Cardiac muscle cell (in vitro differentiated cells and primary cell): ENCODE measurements around the gene SBF2. TPM values are rescaled to one million over a fixed set of nuclear protein-coding genes. Genes with fewer than 3 reads are reported as not detected.
"Not testable (repeated sequence)": the region's sequence is repeated elsewhere in the genome, so short reads cannot be mapped to it uniquely, and the experiment has no call there.

ENCODE experiments used
- DNase-seq, 2 donors: peaks; one replicate each; pipeline versions ENCODE4 v3.0.0 to v3.0.0-alpha.2; 2010 to 2017; ENCODE audit warnings: low read depth in 1 of 2, low spot score in 1 of 2
- H3K27ac ChIP-seq: fragments of 200-600 bp; sonication (generic); 2 replicates; pipeline ENCODE4 v1.5.1; 2016
- H3K27me3 ChIP-seq: fragments of 200-600 bp; sonication (generic); 2 replicates; pipeline ENCODE4 v1.6.0; 2016; ENCODE audit warnings: control low read depth
- H3K36me3 ChIP-seq: fragments of 200-600 bp; sonication (generic); 2 replicates; pipeline ENCODE4 v1.5.1; 2016; ENCODE audit warnings: control low read depth
- H3K4me1 ChIP-seq: fragments of 200-600 bp; sonication (generic); 2 replicates; pipeline ENCODE4 v1.8.1; 2017; ENCODE audit warnings: low read depth, mild to moderate bottlenecking, mixed run types
- H3K4me3 ChIP-seq: fragments of 200-600 bp; sonication (generic); 2 replicates; pipeline ENCODE4 v1.5.1; 2016; ENCODE audit warnings: mild to moderate bottlenecking
- H3K9me3 ChIP-seq: fragments of 200-600 bp; sonication (generic); 2 replicates; pipeline ENCODE4 v1.5.1; 2017; ENCODE audit warnings: low read depth, mild to moderate bottlenecking, control low read depth
- polyA plus RNA-seq: library from polyadenylated mRNA; unstranded; fragments of >200 nt; fragmentation: Nextera tagmentation; extraction: Ambion mirVana; gene quantifications from 2 replicates; pipeline ENCODE4 v1.2.1, GENCODE V29; 2016
- total RNA-seq: library from RNA; depleted of rRNA; stranded (reverse); fragments of >200 nt; gene quantifications from 2 replicates; pipeline ENCODE4 v1.2.3, GENCODE V29; 2016
- TF ChIP-seq, protein P1 (sequence below): IDR thresholded peaks from 2 replicates; pipeline ENCODE4 v1.5.1; 2012; ENCODE audit warnings: low read depth, mild to moderate bottlenecking, low read length

Gene SBF2
- total and polyA plus RNA-seq, 2 experiments from 2014 or later: 13.3 to 32.3 TPM

- H3K4me1 ChIP-seq: no peaks in the 10 kb centered on the region
- peaks cover 3% of the 10 kb centered on the region for H3K36me3 ChIP-seq
- H3K9me3 ChIP-seq: no peaks in the 10 kb centered on the region
- DNase-seq: no peak
- no peaks in the 10 kb centered on the region for H3K27me3 ChIP-seq
- H3K4me3 ChIP-seq: no peak overlapping the region
- TF ChIP-seq, protein P1, sequence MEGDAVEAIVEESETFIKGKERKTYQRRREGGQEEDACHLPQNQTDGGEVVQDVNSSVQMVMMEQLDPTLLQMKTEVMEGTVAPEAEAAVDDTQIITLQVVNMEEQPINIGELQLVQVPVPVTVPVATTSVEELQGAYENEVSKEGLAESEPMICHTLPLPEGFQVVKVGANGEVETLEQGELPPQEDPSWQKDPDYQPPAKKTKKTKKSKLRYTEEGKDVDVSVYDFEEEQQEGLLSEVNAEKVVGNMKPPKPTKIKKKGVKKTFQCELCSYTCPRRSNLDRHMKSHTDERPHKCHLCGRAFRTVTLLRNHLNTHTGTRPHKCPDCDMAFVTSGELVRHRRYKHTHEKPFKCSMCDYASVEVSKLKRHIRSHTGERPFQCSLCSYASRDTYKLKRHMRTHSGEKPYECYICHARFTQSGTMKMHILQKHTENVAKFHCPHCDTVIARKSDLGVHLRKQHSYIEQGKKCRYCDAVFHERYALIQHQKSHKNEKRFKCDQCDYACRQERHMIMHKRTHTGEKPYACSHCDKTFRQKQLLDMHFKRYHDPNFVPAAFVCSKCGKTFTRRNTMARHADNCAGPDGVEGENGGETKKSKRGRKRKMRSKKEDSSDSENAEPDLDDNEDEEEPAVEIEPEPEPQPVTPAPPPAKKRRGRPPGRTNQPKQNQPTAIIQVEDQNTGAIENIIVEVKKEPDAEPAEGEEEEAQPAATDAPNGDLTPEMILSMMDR: no peak
- no peak overlapping the region for H3K27ac ChIP-seq
Observed at GRCh38 chr11:9950462-9950861, 343.6 kb downstream of the SBF2 start.

DNA sequence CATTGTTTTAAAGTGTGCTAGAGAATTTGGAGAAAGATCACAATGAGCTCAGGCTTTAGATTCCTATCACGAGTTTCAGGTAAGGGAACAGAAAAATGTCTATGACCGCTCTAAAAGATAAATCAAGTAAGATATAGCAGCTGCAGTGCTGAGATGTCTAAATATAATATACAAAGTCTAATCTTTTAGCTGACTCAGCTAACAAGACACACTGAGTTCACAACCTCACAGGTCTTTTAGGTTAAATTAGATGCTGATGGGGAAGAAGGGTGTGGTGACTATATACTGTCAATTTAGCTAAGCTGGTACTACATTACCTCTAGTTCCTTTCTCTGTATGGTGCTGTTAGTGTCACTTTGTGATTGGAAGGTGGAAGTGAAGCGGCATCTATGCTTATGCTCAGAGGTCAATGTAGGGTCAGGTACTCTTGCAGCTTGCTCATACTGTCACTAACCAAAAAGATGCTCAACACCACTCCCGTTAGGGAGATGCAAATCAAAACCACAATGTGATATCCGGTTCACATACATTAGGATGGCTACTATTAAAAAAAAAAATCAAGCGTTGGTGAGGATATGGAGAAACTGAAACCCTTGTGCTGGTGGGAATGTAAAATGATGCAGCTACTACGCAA lies 346.7 kb downstream of the SBF2 start:
- no peak overlapping the region for H3K4me3 ChIP-seq
- H3K4me1 ChIP-seq: no peaks in the 10 kb centered on the region
- TF ChIP-seq, protein P1: no peak
- H3K9me3 ChIP-seq: no peaks in the 10 kb centered on the region
- no peak for DNase-seq
- H3K27me3 ChIP-seq: no peaks in the 10 kb centered on the region
- H3K36me3 ChIP-seq: no peaks in the 10 kb centered on the region
- no peak overlapping the region for H3K27ac ChIP-seq

- DNase-seq, H3K4me3 ChIP-seq, H3K27me3 ChIP-seq, H3K27ac ChIP-seq, H3K9me3 ChIP-seq, H3K4me1 ChIP-seq, H3K36me3 ChIP-seq: not testable (repeated sequence)
Observed at GRCh38 chr11:9945680-9946079, 348.3 kb downstream of the SBF2 start.

DNA sequence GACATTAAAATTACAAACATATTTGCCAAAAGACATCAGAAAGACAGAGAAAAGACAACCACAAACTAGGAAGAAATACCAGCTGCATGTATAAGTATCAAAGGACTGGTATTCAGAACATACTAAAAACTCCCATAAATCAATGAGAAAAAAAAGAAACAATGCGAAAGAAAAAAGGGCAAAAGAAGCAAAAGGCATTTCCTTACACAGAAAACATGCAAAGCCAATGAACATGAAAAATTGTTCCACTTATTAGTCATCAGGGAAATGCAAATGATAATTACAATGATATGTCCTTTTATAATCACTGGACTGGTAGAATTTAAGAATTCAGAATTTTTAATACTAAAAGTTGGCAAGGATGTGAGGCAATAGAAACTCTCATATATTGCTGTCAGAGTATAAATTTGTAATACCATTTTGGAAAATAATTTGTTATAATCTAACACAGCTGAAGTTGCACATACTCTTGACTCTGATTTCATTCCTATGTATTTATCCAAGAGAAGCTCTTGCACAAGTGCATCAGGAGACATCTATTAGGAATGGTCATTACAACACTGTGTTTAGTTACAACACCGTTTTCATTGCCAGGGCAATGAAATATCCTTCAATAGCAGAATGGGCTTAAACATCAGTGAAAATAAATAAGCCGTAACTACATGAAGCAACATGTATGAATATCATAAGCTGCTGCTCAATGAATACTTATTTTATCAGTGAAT lies 350.5 kb downstream of the SBF2 start:
- Histone ChIP-seq H3K4me1 (no peaks in the 10 kb centered on the region), H3K9me3 (no peaks in the 10 kb centered on the region), H3K27ac (no peak overlapping the region), H3K36me3 (no peaks in the 10 kb centered on the region), H3K4me3 (no peak overlapping the region), H3K27me3 (no peaks in the 10 kb centered on the region)
- TF ChIP-seq, protein P1: no peak
- DNase-seq: peak in 1 of 2 donors; percentile 94

DNA sequence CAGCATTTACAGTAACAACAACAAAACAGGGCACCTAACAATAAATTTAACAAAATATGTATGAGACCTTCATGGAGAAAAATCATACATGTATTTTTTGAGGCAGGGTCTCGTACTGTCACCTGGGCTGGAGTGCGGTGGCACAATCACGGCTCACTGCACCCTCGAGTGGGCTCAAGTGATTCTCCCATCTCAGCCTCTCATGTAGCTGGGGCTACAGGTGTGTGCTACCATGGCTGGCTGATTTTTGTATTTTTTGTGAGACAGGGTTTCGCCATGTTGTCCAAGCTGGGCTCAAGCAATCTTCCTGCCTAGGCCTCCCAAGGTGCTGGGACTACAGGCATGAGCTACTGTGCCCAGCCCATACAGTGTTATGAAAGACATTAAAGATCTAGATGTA lies 352.0 kb downstream of the SBF2 start:
- H3K27ac ChIP-seq: no peak overlapping the region
- H3K36me3 ChIP-seq: no peaks in the 10 kb centered on the region
- H3K27me3 ChIP-seq: no peaks in the 10 kb centered on the region
- DNase-seq: no peak
- no peaks in the 10 kb centered on the region for H3K4me1 ChIP-seq
- no peaks in the 10 kb centered on the region for H3K9me3 ChIP-seq
- no peak overlapping the region for H3K4me3 ChIP-seq
- TF ChIP-seq, protein P1: no peak

GRCh38 chr11:9939150-9939549 lies 354.9 kb downstream of the SBF2 start:
- H3K27ac ChIP-seq, H3K9me3 ChIP-seq, DNase-seq, H3K36me3 ChIP-seq, H3K4me3 ChIP-seq, H3K27me3 ChIP-seq, H3K4me1 ChIP-seq: not testable (repeated sequence)
